HG03039 (cell line): ENCODE measurements around the gene PLCL1.

Experiments used
- ATAC-seq: cut with Tn5 transposase; IDR thresholded peaks from one replicate; pipeline ENCODE4 v1.9.1; 2021; ENCODE audit warnings: mild to moderate bottlenecking, moderate library complexity; ENCODE audit not compliant: unreplicated experiment

PLCL1 gene

GRCh38 chr2:197852108-197852507 is 47.7 kb downstream of the PLCL1 start:
- no peak for ATAC-seq

GRCh38 chr2:197853549-197853948 is 49.2 kb downstream of the PLCL1 start:
- ATAC-seq = no peak

GRCh38 chr2:197857476-197858107 is 53.2 kb downstream of the PLCL1 start:
- no peak for ATAC-seq

GRCh38 chr2:197858607-197859140 is 54.3 kb downstream of the PLCL1 start:
- ATAC-seq = no peak

GRCh38 chr2:197862246-197862955 is 58.0 kb downstream of the PLCL1 start:
- ATAC-seq = no peak

DNA sequence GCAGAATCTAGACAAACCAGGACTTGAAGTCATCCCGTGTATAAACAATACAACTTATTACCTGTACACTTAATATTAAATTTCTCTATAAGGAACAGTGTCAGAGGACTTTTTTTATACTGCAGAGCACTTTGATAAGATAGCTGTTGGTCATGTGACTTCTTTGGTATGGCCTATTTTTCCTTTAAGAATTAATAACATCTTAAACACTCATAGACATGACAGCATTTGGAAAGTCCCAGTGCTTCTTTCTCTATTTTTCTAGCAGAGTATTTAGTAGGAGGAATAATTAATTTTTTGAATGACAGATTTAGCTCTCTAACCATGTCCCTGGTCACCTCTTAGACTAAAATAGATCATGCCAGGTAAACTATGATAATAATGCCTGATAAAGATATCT is 59.4 kb downstream of the PLCL1 start:
- ATAC-seq = no peak

DNA sequence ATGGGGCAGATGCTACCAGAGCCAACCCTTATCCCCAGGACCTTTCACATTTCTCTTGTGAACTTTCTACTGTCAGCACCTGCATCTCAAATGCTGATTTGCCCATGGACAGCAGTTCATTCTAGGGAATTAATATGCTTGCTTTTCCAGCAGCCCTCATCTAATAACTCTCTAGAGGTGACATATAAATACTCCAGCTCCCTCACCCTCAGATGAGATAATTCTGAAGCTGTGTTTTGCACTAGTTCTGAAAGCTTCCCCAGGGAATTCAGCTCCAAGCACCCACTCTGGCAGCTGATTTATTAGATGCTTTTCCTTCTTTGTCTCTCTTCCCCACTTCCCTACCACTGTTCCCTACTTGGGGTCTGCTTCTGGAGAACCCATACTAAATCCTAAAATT is 62.1 kb downstream of the PLCL1 start:
- ATAC-seq = no peak

DNA sequence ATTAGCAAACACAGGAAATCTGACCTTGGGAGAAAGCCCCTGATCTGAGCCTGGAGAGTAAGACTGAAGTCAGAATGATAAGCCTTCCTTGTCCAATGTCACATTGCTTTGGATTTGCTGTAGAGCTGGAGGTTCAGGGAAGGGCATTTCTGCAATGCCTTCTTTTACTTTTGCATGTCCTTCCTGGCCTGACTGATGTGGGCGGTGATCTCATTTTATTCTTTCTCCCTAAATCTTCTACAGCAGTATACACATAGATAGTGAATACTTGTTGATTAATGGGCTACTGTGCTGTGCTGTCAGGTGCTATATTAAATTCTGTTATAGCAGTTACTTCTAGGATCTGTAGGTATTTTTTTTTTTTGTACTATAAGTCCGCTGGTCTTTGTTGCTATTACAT is 62.6 kb downstream of the PLCL1 start:
- no peak for ATAC-seq

DNA sequence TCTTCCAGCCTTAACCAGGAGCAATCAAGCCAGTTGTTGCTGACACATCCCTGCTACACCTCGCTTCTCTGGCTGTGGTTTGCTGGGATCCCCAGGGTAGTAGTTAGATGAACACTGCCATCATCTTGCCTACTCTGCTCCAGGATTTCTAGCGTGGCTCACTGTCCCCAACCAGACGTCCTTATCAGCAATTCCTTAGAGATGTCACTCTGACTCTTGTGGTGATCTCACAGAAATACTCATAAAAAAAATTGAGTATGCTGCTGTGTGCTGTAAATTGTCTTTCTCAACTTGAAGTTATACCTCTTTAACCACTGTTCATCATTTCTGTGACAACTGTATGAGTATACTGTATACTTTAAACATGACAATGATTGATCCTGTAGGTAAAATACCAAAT is 63.2 kb downstream of the PLCL1 start:
- ATAC-seq = no peak

- ATAC-seq = no peak
Observed at GRCh38 chr2:197868206-197868605, 63.8 kb downstream of the PLCL1 start.

DNA sequence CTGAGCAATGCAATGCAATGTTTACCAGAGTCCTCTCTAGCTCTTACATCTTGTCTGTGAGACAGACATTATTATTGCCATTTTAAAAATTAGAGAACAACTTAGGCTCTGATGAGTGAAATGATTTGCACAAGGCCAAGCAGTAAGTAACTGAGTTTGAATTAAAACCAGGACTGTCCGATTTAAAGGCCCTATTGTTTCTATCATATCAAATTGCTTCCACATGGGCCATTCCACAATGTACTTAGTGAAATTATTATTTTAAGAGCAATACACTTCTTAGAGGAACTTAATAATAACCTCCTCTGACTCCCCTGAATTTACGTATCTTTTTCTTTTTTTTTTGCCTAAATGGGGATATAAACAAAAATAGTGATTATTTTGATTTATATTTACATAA is 64.6 kb downstream of the PLCL1 start:
- no peak for ATAC-seq

GRCh38 chr2:197869501-197870111 is 65.2 kb downstream of the PLCL1 start:
- ATAC-seq = no peak

- no peak for ATAC-seq
Observed at GRCh38 chr2:197870137-197870536, 65.7 kb downstream of the PLCL1 start.

DNA sequence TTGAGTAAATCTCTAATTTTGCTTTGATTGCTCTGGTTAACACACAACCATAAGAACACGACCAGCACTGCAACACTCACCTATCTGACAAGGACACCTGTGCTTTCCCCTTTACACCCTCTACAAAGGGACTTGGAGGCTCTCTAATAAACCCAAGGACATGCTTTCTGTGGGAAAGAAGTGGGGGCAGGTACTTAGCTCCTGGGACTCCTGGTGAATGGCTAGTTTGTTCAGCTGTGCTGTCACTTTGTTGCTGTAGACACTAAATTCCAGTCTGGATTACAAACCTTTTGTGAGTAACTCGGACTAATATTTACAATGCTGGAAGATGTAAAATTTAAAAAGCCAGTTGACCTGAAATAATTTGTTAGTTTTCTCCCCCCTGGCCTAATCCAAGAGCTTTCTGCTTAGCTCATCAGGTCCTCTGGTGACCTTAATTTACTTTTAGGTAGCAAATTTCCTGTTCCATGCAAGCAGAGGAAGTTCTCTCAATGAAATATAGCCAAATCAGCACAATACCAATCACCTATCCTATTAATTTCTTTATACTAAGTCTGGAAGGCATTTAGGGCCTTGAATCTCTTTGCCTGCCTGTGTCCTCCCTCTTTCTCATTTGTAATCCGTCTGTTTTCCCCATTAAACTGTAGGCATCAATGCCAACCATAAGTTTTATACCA is 67.5 kb downstream of the PLCL1 start:
- ATAC-seq = no peak

GRCh38 chr2:197873293-197873701 is 68.9 kb downstream of the PLCL1 start:
- no peak for ATAC-seq

GRCh38 chr2:197875763-197876162 is 71.4 kb downstream of the PLCL1 start:
- no peak for ATAC-seq

- ATAC-seq = no peak
Observed at GRCh38 chr2:197876524-197876923, 72.1 kb downstream of the PLCL1 start.

- no peak for ATAC-seq
Observed at GRCh38 chr2:197877038-197877437, 72.6 kb downstream of the PLCL1 start.

- no peak for ATAC-seq
Observed at GRCh38 chr2:197878792-197879191, 74.4 kb downstream of the PLCL1 start.

- no peak for ATAC-seq
Observed at GRCh38 chr2:197879812-197880408, 75.5 kb downstream of the PLCL1 start.
